DND-41 (cell line): ENCODE results near the gene MEGF6.

Source experiments
- ATAC-seq: fragments of 200-7000 bp; cut with Tn5 transposase; 3 replicates; pipeline ENCODE4 v1.9.1; 2021; ENCODE audit warnings: low read depth; ENCODE audit not compliant: insufficient read depth
- DNase-seq: peaks from one replicate; pipeline ENCODE4 v3.0.0-alpha.2; 2020
- H2AFZ ChIP-seq: 2 replicates; pipeline ENCODE4 v1.6.0; 2012; ENCODE audit warnings: low read depth, low read length
- H3K27ac ChIP-seq: 2 replicates; pipeline ENCODE4 v1.5.1; 2012; ENCODE audit warnings: low read length, inconsistent platforms
- H3K27me3 ChIP-seq: fragments of 200-600 bp; sonication (generic); 2 replicates; pipeline ENCODE4 v1.6.0; 2012; ENCODE audit warnings: low read length, mild to moderate bottlenecking, inconsistent platforms; ENCODE audit not compliant: insufficient read depth, poor library complexity
- H3K36me3 ChIP-seq: 2 replicates; pipeline ENCODE4 v1.5.1; 2012; ENCODE audit warnings: low read length, inconsistent platforms; ENCODE audit not compliant: insufficient read depth
- H3K4me1 ChIP-seq: 2 replicates; pipeline ENCODE4 v1.5.1; 2012; ENCODE audit warnings: mild to moderate bottlenecking, low read length; ENCODE audit not compliant: insufficient read depth
- H3K4me2 ChIP-seq: 2 replicates; pipeline ENCODE4 v1.6.0; 2012; ENCODE audit warnings: mild to moderate bottlenecking, moderate library complexity, low read length, inconsistent platforms; ENCODE audit not compliant: insufficient read depth
- H3K4me3 ChIP-seq, 2 experiments: fragments of 200-600 bp in 1 of 2; shearing (Covaris generic) in 1 of 2; 2 replicates each; pipeline ENCODE4 v1.5.1; 2012 to 2016; ENCODE audit warnings: inconsistent platforms in 2 of 2, low read length in 2 of 2, mild to moderate bottlenecking in 2 of 2, low read depth in 1 of 2, moderate library complexity in 1 of 2
- H3K79me2 ChIP-seq: 2 replicates; pipeline ENCODE4 v1.6.0; 2012; ENCODE audit warnings: low read length, inconsistent platforms; ENCODE audit not compliant: insufficient read depth
- H3K9ac ChIP-seq: 2 replicates; pipeline ENCODE4 v1.6.0; 2012; ENCODE audit warnings: low read depth, mild to moderate bottlenecking, inconsistent platforms, low read length, moderate library complexity
- H3K9me3 ChIP-seq: 2 replicates; pipeline ENCODE4 v1.5.1; 2012; ENCODE audit warnings: low read length, moderate library complexity, mild to moderate bottlenecking, inconsistent platforms; ENCODE audit not compliant: insufficient read depth, severe bottlenecking
- H4K20me1 ChIP-seq: 2 replicates; pipeline ENCODE4 v1.6.0; 2012; ENCODE audit warnings: low read length; ENCODE audit not compliant: insufficient read depth
- CTCF ChIP-seq: IDR thresholded peaks from 2 replicates; pipeline ENCODE4 v1.5.1; 2012; ENCODE audit warnings: borderline replicate concordance, low read length, moderate library complexity, mild to moderate bottlenecking; ENCODE audit not compliant: poor library complexity, severe bottlenecking; ENCODE audit errors: extremely low read depth
- EZH2 ChIP-seq: IDR thresholded peaks from 3 replicates; pipeline ENCODE4 v1.6.1; 2012; ENCODE audit warnings: borderline replicate concordance, low read depth, mild to moderate bottlenecking, moderate library complexity, low read length, inconsistent platforms; ENCODE audit not compliant: severe bottlenecking

MEGF6 gene

DNA sequence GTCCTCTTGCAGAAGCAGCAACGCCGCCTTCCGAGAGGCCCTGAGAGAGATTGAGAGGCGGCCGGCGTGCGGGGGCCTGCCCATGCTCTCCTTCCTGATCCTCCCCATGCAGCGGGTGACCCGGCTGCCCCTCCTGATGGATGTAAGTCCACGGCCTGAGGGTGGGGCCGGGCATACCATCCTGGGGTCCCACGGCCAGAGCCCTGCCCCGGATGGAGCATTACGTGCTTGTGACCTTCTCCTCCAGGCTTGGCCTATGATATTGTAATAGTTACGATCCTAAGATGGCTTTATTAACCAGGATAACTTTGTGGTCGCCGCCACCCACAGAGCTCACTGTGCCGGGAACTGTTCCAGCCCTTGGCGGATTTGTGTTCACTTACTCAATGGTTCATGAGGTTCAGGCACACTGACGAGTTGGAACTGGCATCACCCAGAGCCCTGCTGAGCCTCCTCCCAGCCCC, 137.9 kb downstream of the MEGF6 start:
- no peaks in the 10 kb centered on the region for H3K36me3 ChIP-seq
- no peak for ATAC-seq
- no peak overlapping the region for H2AFZ ChIP-seq
- no peaks in the 10 kb centered on the region for H3K27me3 ChIP-seq
- no peaks in the 10 kb centered on the region for H3K9me3 ChIP-seq
- H3K4me2 ChIP-seq: no peak overlapping the region
- no peak overlapping the region for H3K9ac ChIP-seq
- H3K27ac ChIP-seq: no peak overlapping the region
- DNase-seq: no peak
- H4K20me1 ChIP-seq: peaks cover 5% of the 10 kb centered on the region; the same call in 1 of the 2 replicates
- no peak overlapping the region for H3K4me3 ChIP-seq
- no peak for TF ChIP-seq EZH2
- TF ChIP-seq CTCF: no peak
- H3K79me2 ChIP-seq: no peaks in the 10 kb centered on the region
- no peaks in the 10 kb centered on the region for H3K4me1 ChIP-seq

DNA sequence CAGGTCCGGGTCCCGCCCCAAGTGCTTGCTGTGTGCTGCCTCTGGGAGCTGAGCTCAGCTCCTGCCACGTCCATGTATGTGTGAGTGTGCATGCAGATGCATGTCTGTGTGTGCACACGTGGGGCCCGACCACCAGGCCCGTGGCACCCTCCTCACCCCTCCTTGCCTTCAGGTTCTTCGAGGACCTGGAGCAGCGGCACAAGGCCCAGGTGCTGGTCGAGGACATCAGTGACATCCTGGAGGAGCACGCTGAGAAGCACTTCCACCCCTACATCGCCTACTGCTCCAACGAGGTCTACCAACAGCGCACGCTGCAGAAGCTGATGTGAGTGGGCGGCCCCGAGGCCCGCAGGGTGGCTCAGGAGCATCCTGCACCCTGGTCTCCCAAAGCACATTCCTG, 138.4 kb downstream of the MEGF6 start:
- H3K27ac ChIP-seq: no peak overlapping the region
- no peaks in the 10 kb centered on the region for H3K4me1 ChIP-seq
- H3K4me3 ChIP-seq: no peak overlapping the region
- no peaks in the 10 kb centered on the region for H3K9me3 ChIP-seq
- no peaks in the 10 kb centered on the region for H3K36me3 ChIP-seq
- H4K20me1 ChIP-seq: peaks cover 5% of the 10 kb centered on the region; the same call in 1 of the 2 replicates
- ATAC-seq (no peak), DNase-seq (no peak)
- no peaks in the 10 kb centered on the region for H3K79me2 ChIP-seq
- TF ChIP-seq CTCF: no peak
- no peak for TF ChIP-seq EZH2
- no peak overlapping the region for H2AFZ ChIP-seq
- no peaks in the 10 kb centered on the region for H3K27me3 ChIP-seq
- H3K9ac ChIP-seq: no peak overlapping the region
- no peak overlapping the region for H3K4me2 ChIP-seq

DNA sequence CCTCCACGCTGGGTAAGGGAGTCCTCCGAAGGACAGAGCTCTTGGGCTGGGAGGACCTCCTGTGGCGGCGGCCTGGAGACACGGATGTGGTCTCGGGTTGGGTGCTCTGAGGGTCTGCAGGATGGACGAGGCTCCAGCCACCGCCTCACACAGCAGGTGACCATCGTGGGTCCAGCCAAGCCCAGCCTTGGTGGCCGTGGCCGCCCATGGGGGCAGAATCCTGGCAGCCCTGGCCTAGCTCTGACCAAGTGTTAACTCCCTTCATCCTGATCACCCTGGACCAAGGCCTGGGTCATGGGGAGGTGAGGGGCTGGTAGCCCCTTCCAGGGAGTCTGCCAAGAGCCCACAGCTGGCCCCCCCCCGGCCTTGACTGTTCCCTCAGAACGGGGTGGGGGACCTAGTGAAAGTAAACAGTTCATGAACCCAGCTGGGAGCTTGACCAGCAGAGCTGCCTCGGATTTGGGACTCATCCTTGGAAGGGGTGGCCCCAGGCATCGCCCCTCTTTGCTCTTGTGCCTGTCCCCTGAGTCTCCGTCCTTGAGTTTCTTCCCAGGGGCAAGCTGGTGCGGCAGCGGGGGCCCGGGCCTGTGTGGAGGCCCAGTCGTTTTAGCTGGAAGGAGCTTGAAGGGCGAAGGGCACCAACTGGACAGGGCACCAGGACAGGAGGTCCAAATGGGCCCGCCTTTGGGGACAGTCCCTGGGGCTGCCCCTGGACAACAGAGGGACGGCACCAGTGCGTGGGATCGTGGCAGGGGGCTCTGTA, 139.0 kb downstream of the MEGF6 start:
- Histone ChIP-seq H3K4me2 (no peak overlapping the region), H3K4me3 (no peak overlapping the region), H3K4me1 (no peaks in the 10 kb centered on the region), H3K79me2 (no peaks in the 10 kb centered on the region), H2AFZ (no peak overlapping the region), H4K20me1 (peaks cover 5% of the 10 kb centered on the region; the same call in 1 of the 2 replicates), H3K9ac (no peak overlapping the region), H3K9me3 (no peaks in the 10 kb centered on the region), H3K27ac (no peak overlapping the region), H3K36me3 (no peaks in the 10 kb centered on the region), H3K27me3 (no peaks in the 10 kb centered on the region)
- TF ChIP-seq CTCF (no peak), EZH2 (no peak)
- ATAC-seq: no peak
- no peak for DNase-seq
